Duodenal mucosa (tissue), 2 donors: Measurements from ENCODE around the gene OR6N1.

Source experiments
- H3K27ac ChIP-seq: one replicate; pipeline ENCODE4 v1.7.0; 2013; ENCODE audit warnings: low read depth, low read length
- H3K27me3 ChIP-seq, 2 donors: one replicate each; pipeline ENCODE4 v1.7.0; 2013; ENCODE audit warnings: low read length in 2 of 2, control low read depth in 1 of 2; ENCODE audit not compliant: insufficient read depth in 2 of 2, control insufficient read depth in 1 of 2
- H3K36me3 ChIP-seq, 2 donors: one replicate each; pipeline ENCODE4 v1.7.0; 2013; ENCODE audit warnings: low read length in 2 of 2, control low read depth in 1 of 2; ENCODE audit not compliant: insufficient read depth in 2 of 2, control insufficient read depth in 1 of 2
- H3K4me1 ChIP-seq, 2 donors: one replicate each; pipeline ENCODE4 v1.7.0; 2013; ENCODE audit warnings: low read length in 2 of 2, control low read depth in 1 of 2; ENCODE audit not compliant: insufficient read depth in 2 of 2, control insufficient read depth in 1 of 2
- H3K4me3 ChIP-seq, 2 donors: one replicate each; pipeline ENCODE4 v1.7.0; 2013; ENCODE audit warnings: low read length in 2 of 2, low read depth in 1 of 2
- H3K9ac ChIP-seq, 2 donors: one replicate each; pipeline ENCODE4 v1.7.0; 2013; ENCODE audit warnings: low read length in 2 of 2, low read depth in 1 of 2
- H3K9me3 ChIP-seq, 2 donors: one replicate each; pipeline ENCODE4 v1.7.0; 2013; ENCODE audit warnings: low read length in 2 of 2, control low read depth in 1 of 2; ENCODE audit not compliant: control insufficient read depth in 1 of 2

Gene OR6N1

DNA sequence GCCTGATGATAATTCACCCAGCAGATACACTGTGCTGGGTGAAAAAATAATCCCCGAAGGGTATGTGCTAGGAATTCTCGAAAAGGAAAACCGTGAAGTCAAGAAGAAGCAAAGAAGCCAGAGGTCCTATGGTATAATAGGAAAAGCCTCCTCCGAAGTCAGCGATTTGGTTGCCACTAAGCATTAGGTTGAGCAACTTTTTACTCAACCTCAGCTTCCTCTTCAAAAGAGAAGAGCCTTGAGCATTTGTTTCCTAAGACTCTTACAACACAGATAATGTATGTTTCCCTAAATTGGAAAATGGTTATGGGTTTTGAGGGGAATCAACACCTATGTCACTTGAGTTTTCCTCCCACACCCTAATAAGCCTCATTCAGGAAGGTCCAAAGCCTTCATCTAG lies 37.9 kb upstream of the OR6N1 start:
- H3K9ac ChIP-seq: no peak overlapping the region
- H3K27me3 ChIP-seq: no peaks in the 10 kb centered on the region
- H3K36me3 ChIP-seq: no peaks in the 10 kb centered on the region
- no peak overlapping the region for H3K27ac ChIP-seq
- H3K4me1 ChIP-seq: peaks cover 0 to 6% of the 10 kb centered on the region in 2 donors
- H3K4me3 ChIP-seq: no peak overlapping the region
- no peaks in the 10 kb centered on the region for H3K9me3 ChIP-seq

DNA sequence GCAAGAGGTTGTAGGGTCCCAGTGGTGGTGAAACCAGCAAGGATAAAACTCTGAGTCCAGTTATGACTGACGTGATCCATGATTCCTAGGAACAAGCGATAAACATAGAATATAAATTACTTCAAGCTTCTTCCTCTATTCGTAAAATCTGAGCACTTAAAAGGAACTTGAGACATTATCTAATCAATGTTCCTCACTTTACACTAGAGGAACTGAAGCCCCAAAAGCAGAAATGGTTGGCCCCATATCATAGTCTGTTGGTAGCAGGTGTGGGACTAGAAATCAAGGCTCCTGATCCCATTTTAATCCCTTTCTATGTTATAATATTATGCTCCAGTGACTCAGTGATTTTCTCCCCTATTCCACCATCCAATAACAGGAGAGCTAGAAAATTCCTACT lies 37.3 kb upstream of the OR6N1 start:
- no peak overlapping the region for H3K4me3 ChIP-seq
- no peaks in the 10 kb centered on the region for H3K27me3 ChIP-seq
- H3K36me3 ChIP-seq: no peaks in the 10 kb centered on the region
- H3K4me1 ChIP-seq: peaks cover 0 to 6% of the 10 kb centered on the region in 2 donors
- H3K9ac ChIP-seq: no peak overlapping the region
- H3K9me3 ChIP-seq: no peaks in the 10 kb centered on the region
- H3K27ac ChIP-seq: no peak overlapping the region

DNA sequence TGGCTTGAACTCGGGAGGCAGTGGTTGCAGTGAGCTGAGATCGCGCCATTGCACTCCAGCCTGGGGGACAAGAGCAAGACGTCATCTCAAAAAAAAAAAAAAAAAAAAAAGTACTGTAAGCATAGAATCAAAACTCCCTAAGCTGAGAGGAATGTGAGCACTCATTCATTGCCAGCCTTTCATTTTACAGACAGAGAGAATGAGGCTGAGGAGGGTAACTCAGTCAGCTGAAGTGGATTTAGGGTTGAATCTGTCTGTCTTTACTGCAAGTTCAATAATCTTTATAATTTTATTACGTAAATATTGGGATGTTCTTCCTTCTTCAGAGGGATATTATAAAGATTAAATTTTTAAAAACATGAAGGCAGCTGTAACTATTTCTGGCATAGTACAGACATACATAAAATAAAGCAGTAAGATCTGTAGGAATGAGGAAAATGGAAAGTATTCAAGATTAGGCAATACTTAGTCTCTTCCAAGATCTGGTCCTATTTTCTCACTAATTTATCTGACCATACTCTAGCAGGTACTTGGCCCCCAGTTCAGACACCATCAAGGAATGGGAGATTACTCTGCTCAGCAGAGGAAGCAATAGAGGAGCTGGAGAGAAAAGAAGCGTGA lies 35.0 kb upstream of the OR6N1 start:
- no peaks in the 10 kb centered on the region for H3K27me3 ChIP-seq
- no peaks in the 10 kb centered on the region for H3K36me3 ChIP-seq
- no peak overlapping the region for H3K27ac ChIP-seq
- no peak overlapping the region for H3K9ac ChIP-seq
- H3K4me1 ChIP-seq: peaks cover 0 to 6% of the 10 kb centered on the region in 2 donors
- no peaks in the 10 kb centered on the region for H3K9me3 ChIP-seq
- H3K4me3 ChIP-seq: no peak overlapping the region

DNA sequence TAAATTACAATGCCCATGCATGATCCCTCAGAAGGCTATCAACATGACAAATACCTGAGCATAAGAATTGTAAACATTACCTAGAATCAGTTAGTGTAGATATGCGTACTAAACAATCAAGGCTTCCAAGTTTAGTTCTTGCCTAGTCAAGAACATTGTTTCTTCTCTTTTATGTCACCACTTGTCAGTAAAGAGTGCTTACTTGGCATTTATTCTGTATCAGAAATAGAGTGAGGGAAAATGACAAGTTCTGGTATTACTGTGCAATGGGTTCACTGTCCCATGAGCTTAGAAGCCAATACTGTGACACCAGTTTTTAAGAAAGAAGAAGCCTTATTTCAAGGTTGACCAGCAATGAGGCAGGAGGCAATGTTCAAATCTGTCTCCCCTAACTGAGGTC lies 31.7 kb upstream of the OR6N1 start:
- H3K27ac ChIP-seq: no peak overlapping the region
- H3K27me3 ChIP-seq: no peaks in the 10 kb centered on the region
- no peaks in the 10 kb centered on the region for H3K9me3 ChIP-seq
- no peak overlapping the region for H3K4me3 ChIP-seq
- no peaks in the 10 kb centered on the region for H3K36me3 ChIP-seq
- H3K9ac ChIP-seq: no peak overlapping the region
- H3K4me1 ChIP-seq: peaks cover 0 to 3% of the 10 kb centered on the region in 2 donors

DNA sequence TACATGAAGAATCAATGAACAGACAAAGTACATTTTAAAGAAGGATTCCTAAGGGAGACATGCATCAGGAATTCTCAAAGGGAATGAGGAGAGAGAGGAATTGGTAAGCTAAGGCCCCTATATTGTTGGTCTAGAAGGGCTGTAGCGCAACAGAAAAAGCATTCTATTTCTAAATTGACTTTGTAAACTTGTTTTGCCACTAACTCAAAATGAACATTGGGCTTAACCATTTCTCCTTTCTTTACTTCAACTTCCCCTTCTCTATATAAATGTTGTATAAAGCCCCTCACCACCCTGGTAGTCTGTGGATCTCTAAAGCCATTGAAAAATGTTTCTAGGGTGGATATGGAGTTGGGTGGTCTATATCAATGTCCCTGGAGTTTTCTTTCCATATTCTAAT lies 29.4 kb upstream of the OR6N1 start:
- Histone ChIP-seq H3K27ac (no peak overlapping the region), H3K4me1 (no peaks in the 10 kb centered on the region), H3K9ac (no peak overlapping the region), H3K4me3 (no peak overlapping the region), H3K27me3 (no peaks in the 10 kb centered on the region), H3K9me3 (no peaks in the 10 kb centered on the region), H3K36me3 (no peaks in the 10 kb centered on the region)

DNA sequence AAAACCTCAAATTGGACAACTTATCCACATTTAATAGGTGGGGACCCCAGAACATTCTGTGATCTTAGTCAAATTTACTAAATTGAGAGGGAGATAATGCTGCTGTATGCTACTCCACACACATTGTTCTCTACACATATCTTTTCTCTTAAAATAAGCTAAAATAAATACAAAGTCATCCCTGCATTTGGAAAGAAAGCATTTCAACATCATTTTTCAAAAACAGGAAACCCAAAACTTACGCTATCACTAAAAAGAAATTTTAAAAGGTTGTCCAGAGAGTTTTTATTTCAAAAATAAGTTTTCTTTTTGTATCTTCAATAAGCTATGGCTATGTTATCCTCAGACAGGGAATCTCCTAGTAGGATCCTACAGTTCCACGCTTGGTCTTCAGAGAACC lies 28.5 kb upstream of the OR6N1 start:
- Histone ChIP-seq H3K4me1 (no peaks in the 10 kb centered on the region), H3K36me3 (no peaks in the 10 kb centered on the region), H3K9me3 (no peaks in the 10 kb centered on the region), H3K27ac (no peak overlapping the region), H3K9ac (no peak overlapping the region), H3K27me3 (no peaks in the 10 kb centered on the region), H3K4me3 (no peak overlapping the region)

DNA sequence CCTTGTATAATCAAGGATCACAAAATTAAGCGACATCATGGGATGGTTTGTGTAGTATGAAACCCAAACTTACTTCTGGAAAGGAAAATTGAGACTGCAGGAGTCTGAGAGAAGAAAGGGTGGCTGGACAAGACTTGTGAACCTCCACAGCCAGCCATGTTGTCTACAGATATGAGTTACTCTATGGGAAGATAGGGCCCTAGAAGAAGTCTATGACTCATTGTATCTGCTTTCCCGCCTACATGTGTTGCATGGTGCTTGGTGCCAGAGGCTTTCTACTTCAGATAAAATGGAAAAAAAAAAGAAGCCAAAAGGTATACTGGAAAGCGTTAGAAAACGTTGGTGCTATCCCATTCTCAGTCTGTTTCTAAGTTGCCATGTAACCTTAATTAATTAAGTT lies 27.7 kb upstream of the OR6N1 start:
- no peaks in the 10 kb centered on the region for H3K36me3 ChIP-seq
- no peaks in the 10 kb centered on the region for H3K27me3 ChIP-seq
- no peak overlapping the region for H3K27ac ChIP-seq
- H3K4me1 ChIP-seq: no peaks in the 10 kb centered on the region
- H3K9me3 ChIP-seq: no peaks in the 10 kb centered on the region
- no peak overlapping the region for H3K4me3 ChIP-seq
- H3K9ac ChIP-seq: no peak overlapping the region

DNA sequence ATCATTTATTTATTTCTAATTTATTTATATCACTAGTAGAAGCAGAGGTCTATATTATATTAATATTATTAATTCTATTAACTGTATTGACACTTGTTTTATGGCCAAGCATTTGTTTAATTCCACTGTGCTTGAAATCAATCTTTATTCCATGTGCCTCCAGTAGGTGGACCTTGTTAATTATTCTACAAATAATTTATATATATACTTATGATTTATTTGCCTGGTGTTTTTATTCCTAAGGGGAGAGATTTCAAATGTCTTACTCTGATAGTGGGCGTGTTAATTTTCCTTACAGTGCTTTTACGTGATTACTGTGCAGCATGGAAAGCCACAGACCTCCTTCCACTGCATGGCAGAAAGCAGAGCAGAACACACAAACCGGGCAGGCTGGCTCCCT lies 26.5 kb upstream of the OR6N1 start:
- H3K4me3 ChIP-seq: no peak overlapping the region
- H3K9me3 ChIP-seq: no peaks in the 10 kb centered on the region
- H3K27me3 ChIP-seq: no peaks in the 10 kb centered on the region

DNA sequence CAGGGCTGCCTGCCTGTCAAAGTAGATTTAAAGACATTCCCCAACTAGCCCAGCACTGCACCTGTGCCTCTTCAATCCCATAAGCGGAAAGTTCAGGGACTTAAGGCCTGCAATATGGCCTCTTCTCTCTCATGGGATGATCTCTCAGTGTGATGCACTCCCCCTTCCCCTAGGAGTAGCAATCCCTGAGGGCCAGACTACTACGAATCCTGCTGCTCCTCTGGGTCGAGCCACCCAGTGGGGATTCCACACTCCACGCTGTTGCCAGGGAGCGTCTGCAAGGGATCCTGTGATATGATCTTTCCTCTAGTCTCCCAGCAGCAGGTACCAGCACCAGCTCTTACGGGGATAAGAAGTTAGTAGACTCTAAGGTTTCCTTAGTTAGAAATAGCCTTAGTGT lies 22.3 kb upstream of the OR6N1 start:
- H3K9me3 ChIP-seq: no peaks in the 10 kb centered on the region
- no peaks in the 10 kb centered on the region for H3K36me3 ChIP-seq
- no peaks in the 10 kb centered on the region for H3K27me3 ChIP-seq
- no peak overlapping the region for H3K9ac ChIP-seq
- no peaks in the 10 kb centered on the region for H3K4me1 ChIP-seq
- H3K27ac ChIP-seq: no peak overlapping the region
- no peak overlapping the region for H3K4me3 ChIP-seq

More for the DNA sequence above, 26.5 kb upstream of the OR6N1 start:
- Histone ChIP-seq H3K9ac (no peak overlapping the region), H3K27ac (no peak overlapping the region), H3K4me1 (no peaks in the 10 kb centered on the region), H3K36me3 (no peaks in the 10 kb centered on the region)

DNA sequence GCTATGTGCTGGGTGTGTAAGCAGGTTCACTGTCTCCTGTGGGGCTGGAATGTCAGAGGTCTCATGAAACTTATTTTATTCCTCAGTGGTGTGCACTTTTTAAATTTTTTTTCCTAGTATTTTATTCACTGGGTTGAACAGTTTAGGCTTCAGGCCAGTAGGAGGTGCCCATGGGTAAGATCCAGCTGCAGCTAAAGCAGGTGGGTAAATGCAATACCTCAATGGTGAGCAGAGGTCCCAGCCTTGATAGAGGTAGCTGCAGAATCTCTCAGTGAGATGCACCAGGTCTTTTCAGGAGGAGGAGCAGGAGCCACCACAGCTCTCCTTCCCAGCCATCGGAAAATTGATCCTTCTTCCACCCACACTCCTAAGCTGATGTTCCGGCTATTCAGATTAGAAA lies 21.6 kb upstream of the OR6N1 start:
- H3K9ac ChIP-seq: no peak overlapping the region
- no peaks in the 10 kb centered on the region for H3K27me3 ChIP-seq
- H3K9me3 ChIP-seq: no peaks in the 10 kb centered on the region
- H3K4me1 ChIP-seq: no peaks in the 10 kb centered on the region
- no peaks in the 10 kb centered on the region for H3K36me3 ChIP-seq
- no peak overlapping the region for H3K27ac ChIP-seq
- no peak overlapping the region for H3K4me3 ChIP-seq

DNA sequence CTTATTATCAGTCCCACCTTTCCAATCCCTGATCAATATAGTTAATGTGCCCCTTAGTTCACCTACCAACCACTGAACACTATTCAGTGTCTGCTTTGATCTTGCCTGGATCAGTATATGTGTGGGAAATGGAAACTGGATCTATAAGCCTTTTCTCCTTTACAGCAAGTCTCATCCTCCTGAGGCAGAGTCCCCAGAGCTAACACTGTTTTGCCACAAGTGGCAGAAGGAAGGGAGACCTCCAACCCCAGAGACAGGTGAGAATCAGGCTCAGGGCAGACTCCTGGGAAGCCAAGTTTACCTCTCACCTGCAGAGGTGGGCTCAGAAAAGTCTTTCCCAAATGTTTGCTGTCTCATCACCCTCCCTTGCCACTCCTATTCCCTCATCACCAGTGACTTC lies 9.1 kb upstream of the OR6N1 start, which contains the start of gene OR6N2:
TSS of gene OR6N2 (minus strand) at position 101 of the 400 bp plus-strand sequence. CDS start 3,569 bp downstream, outside the sequence.
- Histone ChIP-seq H3K4me1 (no peaks in the 10 kb centered on the region), H3K4me3 (no peak within 1 kb of the TSS), H3K9me3 (no peaks in the 10 kb centered on the region), H3K27me3 (no peaks in the 10 kb centered on the region), H3K9ac (no peak within 1 kb of the TSS), H3K27ac (no peak within 1 kb of the TSS), H3K36me3 (no peaks in the 10 kb centered on the region)
